ENCODE data around the gene PPY. TPM values are rescaled to one million over a fixed set of nuclear protein-coding genes. Genes with fewer than 3 reads are reported as not detected.
"Not testable (repeated sequence)": the region's sequence is repeated elsewhere in the genome, so short reads cannot be mapped to it uniquely, and the experiment has no call there.

Gene PPY
- total and polyA plus RNA-seq, 2 donors (not counting 1 experiment from before 2014, with no cell fraction given): not detected

DNA sequence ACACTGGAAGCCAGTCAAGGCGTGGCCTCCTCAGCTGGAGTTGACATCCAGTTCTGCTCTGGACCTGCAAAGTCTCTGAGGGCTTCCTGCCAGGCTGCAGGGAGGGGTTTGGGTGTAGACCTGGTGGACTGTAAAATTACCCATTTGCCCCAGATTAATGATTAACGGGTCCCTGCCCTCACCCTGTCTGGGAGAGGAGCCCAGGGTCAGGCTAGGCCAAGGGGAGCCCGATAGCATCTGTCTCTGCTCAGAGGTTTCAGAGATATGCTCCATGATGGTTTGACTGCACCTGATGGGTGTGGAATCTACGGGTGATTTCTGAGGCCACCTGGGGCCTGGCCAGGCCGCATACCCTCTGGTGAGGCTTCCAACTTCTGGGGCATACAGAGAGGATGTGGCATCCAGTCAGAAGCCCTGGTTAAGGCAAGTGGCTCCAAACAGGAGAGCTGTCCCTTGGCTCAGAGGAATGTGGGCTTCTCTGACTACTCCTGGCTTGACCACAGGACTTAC, 11.2 kb downstream of the PPY start:
- H3K27ac ChIP-seq (ENCODE audit: insufficient read depth, low read length): no peak overlapping the region
- no peak overlapping the region for H3K4me3 ChIP-seq (replicated peaks in 1 of 4; ENCODE audit: control extremely low read depth in 1 of 4, insufficient read depth in 1 of 4, low read depth in 3 of 4, low read length in 4 of 4)
- H3K27me3 ChIP-seq (ENCODE audit: control insufficient read depth, insufficient read depth, low read length): peaks cover 24% of the 10 kb centered on the region
- H3K4me1 ChIP-seq (ENCODE audit: control insufficient read depth, extremely low read depth, insufficient read depth, low read length): no peaks in the 10 kb centered on the region
- H3K79me2 ChIP-seq (ENCODE audit: control insufficient read depth, insufficient read depth, low read length): no peaks in the 10 kb centered on the region
- no peaks in the 10 kb centered on the region for H3K9me3 ChIP-seq (ENCODE audit: control insufficient read depth, insufficient read depth, low read depth, low read length)
- no peak for DNase-seq (ENCODE audit: low read depth in 2 of 2)
- no peak overlapping the region for H2AFZ ChIP-seq (ENCODE audit: low read length)
- no peaks in the 10 kb centered on the region for H4K20me1 ChIP-seq (ENCODE audit: control insufficient read depth, extremely low read depth, insufficient read depth, low read length)
- no peak overlapping the region for H3K4me2 ChIP-seq (ENCODE audit: extremely low read depth, insufficient read depth, low read length)
- H3K9ac ChIP-seq (ENCODE audit: insufficient read depth, low read length): no peak overlapping the region
- H3K36me3 ChIP-seq (ENCODE audit: control insufficient read depth, insufficient read depth, low read length): no peaks in the 10 kb centered on the region
- TF ChIP-seq, protein P1, sequence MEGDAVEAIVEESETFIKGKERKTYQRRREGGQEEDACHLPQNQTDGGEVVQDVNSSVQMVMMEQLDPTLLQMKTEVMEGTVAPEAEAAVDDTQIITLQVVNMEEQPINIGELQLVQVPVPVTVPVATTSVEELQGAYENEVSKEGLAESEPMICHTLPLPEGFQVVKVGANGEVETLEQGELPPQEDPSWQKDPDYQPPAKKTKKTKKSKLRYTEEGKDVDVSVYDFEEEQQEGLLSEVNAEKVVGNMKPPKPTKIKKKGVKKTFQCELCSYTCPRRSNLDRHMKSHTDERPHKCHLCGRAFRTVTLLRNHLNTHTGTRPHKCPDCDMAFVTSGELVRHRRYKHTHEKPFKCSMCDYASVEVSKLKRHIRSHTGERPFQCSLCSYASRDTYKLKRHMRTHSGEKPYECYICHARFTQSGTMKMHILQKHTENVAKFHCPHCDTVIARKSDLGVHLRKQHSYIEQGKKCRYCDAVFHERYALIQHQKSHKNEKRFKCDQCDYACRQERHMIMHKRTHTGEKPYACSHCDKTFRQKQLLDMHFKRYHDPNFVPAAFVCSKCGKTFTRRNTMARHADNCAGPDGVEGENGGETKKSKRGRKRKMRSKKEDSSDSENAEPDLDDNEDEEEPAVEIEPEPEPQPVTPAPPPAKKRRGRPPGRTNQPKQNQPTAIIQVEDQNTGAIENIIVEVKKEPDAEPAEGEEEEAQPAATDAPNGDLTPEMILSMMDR (conservative IDR thresholded peaks at IDR 0.05 in 1 of 2, IDR thresholded peaks at IDR 0.05 in 1 of 2; ENCODE audit: low read depth in 1 of 2, low read length in 2 of 2): no peak
- no peak for TF ChIP-seq EZH2 (IDR thresholded peaks at IDR 0.05; ENCODE audit: low read length, missing control alignments)

DNA sequence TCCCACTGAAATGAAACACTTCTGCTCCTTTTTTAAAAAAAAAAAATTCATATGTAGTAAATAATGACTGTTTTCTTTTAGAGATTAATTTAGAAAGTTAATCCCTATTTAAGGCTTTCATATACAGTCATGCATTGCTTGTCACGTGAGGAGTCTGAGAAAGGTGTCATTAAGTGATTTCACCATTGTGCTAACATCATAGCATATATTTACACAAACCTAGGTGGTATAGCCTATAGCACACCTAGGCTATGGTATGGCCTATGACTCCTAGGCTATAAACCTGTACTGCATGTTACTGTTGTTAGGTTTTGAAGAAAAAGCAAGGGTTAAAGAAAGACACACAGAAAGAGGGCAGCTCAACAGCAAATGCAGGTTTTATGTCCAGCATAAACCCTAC, 13.7 kb downstream of the PPY start:
- Histone ChIP-seq H3K36me3 (ENCODE audit: control insufficient read depth, insufficient read depth, low read length) (no peaks in the 10 kb centered on the region), H4K20me1 (ENCODE audit: control insufficient read depth, extremely low read depth, insufficient read depth, low read length) (no peaks in the 10 kb centered on the region), H3K9me3 (ENCODE audit: control insufficient read depth, insufficient read depth, low read depth, low read length) (no peaks in the 10 kb centered on the region), H3K27ac (ENCODE audit: insufficient read depth, low read length) (no peak overlapping the region), H3K9ac (ENCODE audit: insufficient read depth, low read length) (no peak overlapping the region), H3K4me3 (replicated peaks in 1 of 4; ENCODE audit: control extremely low read depth in 1 of 4, insufficient read depth in 1 of 4, low read depth in 3 of 4, low read length in 4 of 4) (no peak overlapping the region), H3K4me2 (ENCODE audit: extremely low read depth, insufficient read depth, low read length) (no peak overlapping the region), H3K79me2 (ENCODE audit: control insufficient read depth, insufficient read depth, low read length) (no peaks in the 10 kb centered on the region), H2AFZ (ENCODE audit: low read length) (no peak overlapping the region), H3K27me3 (ENCODE audit: control insufficient read depth, insufficient read depth, low read length) (peaks cover 40% of the 10 kb centered on the region), H3K4me1 (ENCODE audit: control insufficient read depth, extremely low read depth, insufficient read depth, low read length) (no peaks in the 10 kb centered on the region)
- DNase-seq (ENCODE audit: low read depth in 2 of 2): no peak
- TF ChIP-seq, protein P1 (conservative IDR thresholded peaks at IDR 0.05 in 1 of 2, IDR thresholded peaks at IDR 0.05 in 1 of 2; ENCODE audit: low read depth in 1 of 2, low read length in 2 of 2): no peak
- TF ChIP-seq EZH2 (IDR thresholded peaks at IDR 0.05; ENCODE audit: low read length, missing control alignments): no peak

DNA sequence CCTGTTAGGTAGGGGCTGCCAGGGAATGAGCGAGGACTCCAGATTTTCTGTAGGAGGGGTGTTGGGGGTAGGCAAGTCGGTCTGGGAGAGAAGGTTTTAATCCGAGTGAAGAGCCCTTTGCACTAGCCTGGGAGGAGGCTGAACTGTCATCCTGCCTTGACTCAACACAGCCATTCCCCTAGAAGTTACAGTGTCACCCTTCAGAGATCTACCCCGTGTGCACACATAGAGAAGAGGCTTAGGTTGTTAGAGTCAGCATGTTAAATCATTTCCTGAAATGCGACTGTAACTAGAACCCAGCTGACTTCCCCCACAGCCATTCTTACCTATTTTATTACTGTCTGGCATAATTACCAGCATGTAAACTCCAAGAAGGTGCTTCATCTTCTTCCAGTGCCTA, 14.3 kb downstream of the PPY start:
- H3K9me3 ChIP-seq (ENCODE audit: control insufficient read depth, insufficient read depth, low read depth, low read length); H3K4me3 ChIP-seq (replicated peaks in 1 of 4; ENCODE audit: control extremely low read depth in 1 of 4, insufficient read depth in 1 of 4, low read depth in 3 of 4, low read length in 4 of 4); H3K27ac ChIP-seq (ENCODE audit: insufficient read depth, low read length); H3K4me2 ChIP-seq (ENCODE audit: extremely low read depth, insufficient read depth, low read length); DNase-seq (ENCODE audit: low read depth in 2 of 2); H3K79me2 ChIP-seq (ENCODE audit: control insufficient read depth, insufficient read depth, low read length); H3K9ac ChIP-seq (ENCODE audit: insufficient read depth, low read length); H4K20me1 ChIP-seq (ENCODE audit: control insufficient read depth, extremely low read depth, insufficient read depth, low read length); H2AFZ ChIP-seq (ENCODE audit: low read length); H3K4me1 ChIP-seq (ENCODE audit: control insufficient read depth, extremely low read depth, insufficient read depth, low read length); H3K36me3 ChIP-seq (ENCODE audit: control insufficient read depth, insufficient read depth, low read length): not testable (repeated sequence)
- H3K27me3 ChIP-seq (ENCODE audit: control insufficient read depth, insufficient read depth, low read length): peaks cover 40% of the 10 kb centered on the region
- peak; percentile 47 for TF ChIP-seq EZH2 (IDR thresholded peaks at IDR 0.05; ENCODE audit: low read length, missing control alignments)
